Measurements from ENCODE around the gene OR2T35.

DNA sequence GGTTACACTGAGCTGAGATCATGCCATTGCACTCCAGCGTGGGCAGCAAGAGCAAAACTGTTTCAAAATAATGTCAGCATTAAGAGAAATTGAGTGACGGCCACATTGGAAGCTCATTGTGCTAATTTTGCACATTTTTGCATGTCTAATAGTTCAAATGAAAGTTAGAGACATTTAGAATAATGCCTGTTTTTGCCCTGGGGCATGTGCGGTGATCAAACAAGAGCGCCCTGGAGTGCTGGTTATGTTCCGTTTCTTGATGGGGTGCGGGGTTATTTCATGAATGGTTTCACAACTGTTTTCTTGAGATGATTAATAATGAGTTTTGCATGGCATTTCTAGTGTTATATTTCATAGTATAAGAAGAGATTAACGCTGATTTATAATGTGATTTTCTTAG lies 23.3 kb downstream of the OR2T35 start:
- TF ChIP-seq, protein P1, sequence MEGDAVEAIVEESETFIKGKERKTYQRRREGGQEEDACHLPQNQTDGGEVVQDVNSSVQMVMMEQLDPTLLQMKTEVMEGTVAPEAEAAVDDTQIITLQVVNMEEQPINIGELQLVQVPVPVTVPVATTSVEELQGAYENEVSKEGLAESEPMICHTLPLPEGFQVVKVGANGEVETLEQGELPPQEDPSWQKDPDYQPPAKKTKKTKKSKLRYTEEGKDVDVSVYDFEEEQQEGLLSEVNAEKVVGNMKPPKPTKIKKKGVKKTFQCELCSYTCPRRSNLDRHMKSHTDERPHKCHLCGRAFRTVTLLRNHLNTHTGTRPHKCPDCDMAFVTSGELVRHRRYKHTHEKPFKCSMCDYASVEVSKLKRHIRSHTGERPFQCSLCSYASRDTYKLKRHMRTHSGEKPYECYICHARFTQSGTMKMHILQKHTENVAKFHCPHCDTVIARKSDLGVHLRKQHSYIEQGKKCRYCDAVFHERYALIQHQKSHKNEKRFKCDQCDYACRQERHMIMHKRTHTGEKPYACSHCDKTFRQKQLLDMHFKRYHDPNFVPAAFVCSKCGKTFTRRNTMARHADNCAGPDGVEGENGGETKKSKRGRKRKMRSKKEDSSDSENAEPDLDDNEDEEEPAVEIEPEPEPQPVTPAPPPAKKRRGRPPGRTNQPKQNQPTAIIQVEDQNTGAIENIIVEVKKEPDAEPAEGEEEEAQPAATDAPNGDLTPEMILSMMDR (IDR thresholded peaks at IDR 0.05): no peak
- no peak for TF ChIP-seq POLR2A (IDR thresholded peaks at IDR 0.05)

Measured in testis (tissue), 2 donors.